ENCODE data around the gene NHS. TPM values are rescaled to one million over a fixed set of nuclear protein-coding genes. Genes with fewer than 3 reads are reported as not detected.

NHS gene
- total and polyA plus RNA-seq, 2 experiments from 2014 or later = 0.72 to 0.89 TPM

- H3K27ac ChIP-seq = no peak overlapping the region
- no peak for TF ChIP-seq CTCF (IDR thresholded peaks at IDR 0.05; ENCODE audit: low read depth, low read length)
Observed at GRCh38 chrX:17544821-17545220, 169.8 kb downstream of the NHS start.

GRCh38 chrX:17546356-17546755 lies 171.4 kb downstream of the NHS start:
- Histone ChIP-seq H3K4me1 (ENCODE audit: low read depth) (peaks cover 20% of the 10 kb centered on the region), H3K27me3 (no peaks in the 10 kb centered on the region), H3K36me3 (no peaks in the 10 kb centered on the region), H3K27ac (no peak overlapping the region), H3K4me3 (no peak overlapping the region), H3K9me3 (ENCODE audit: low read depth) (no peaks in the 10 kb centered on the region)
- no peak for TF ChIP-seq CTCF (IDR thresholded peaks at IDR 0.05; ENCODE audit: low read depth, low read length)
- no peak for DNase-seq (ENCODE audit: low read depth in 1 of 2, low spot score in 1 of 2)

More at GRCh38 chrX:17544821-17545220, 169.8 kb downstream of the NHS start:
- Histone ChIP-seq H3K9me3 (ENCODE audit: low read depth) (no peaks in the 10 kb centered on the region), H3K27me3 (no peaks in the 10 kb centered on the region), H3K4me1 (ENCODE audit: low read depth) (peaks cover 18% of the 10 kb centered on the region), H3K36me3 (no peaks in the 10 kb centered on the region), H3K4me3 (no peak overlapping the region)
- no peak for DNase-seq (ENCODE audit: low read depth in 1 of 2, low spot score in 1 of 2)

GRCh38 chrX:17547658-17548057 lies 172.7 kb downstream of the NHS start:
- no peak overlapping the region for H3K4me3 ChIP-seq
- H3K4me1 ChIP-seq (ENCODE audit: low read depth) = peaks cover 20% of the 10 kb centered on the region
- no peak for TF ChIP-seq CTCF (IDR thresholded peaks at IDR 0.05; ENCODE audit: low read depth, low read length)
- H3K9me3 ChIP-seq (ENCODE audit: low read depth) = no peaks in the 10 kb centered on the region
- H3K27me3 ChIP-seq = no peaks in the 10 kb centered on the region
- no peaks in the 10 kb centered on the region for H3K36me3 ChIP-seq
- no peak overlapping the region for H3K27ac ChIP-seq
- peak; percentile 60 to 76 for DNase-seq (ENCODE audit: low read depth in 1 of 2, low spot score in 1 of 2)

- Histone ChIP-seq H3K27me3 (no peaks in the 10 kb centered on the region), H3K36me3 (no peaks in the 10 kb centered on the region), H3K4me1 (ENCODE audit: low read depth) (peaks cover 20% of the 10 kb centered on the region), H3K4me3 (no peak overlapping the region), H3K9me3 (ENCODE audit: low read depth) (no peaks in the 10 kb centered on the region), H3K27ac (no peak overlapping the region)
- no peak for TF ChIP-seq CTCF (IDR thresholded peaks at IDR 0.05; ENCODE audit: low read depth, low read length)
- DNase-seq (ENCODE audit: low read depth in 1 of 2, low spot score in 1 of 2) = peak in 1 of 2 donors; percentile 18
Observed at GRCh38 chrX:17549107-17549651, 174.2 kb downstream of the NHS start.

- Histone ChIP-seq H3K4me3 (no peak overlapping the region), H3K36me3 (no peaks in the 10 kb centered on the region), H3K27ac (no peak overlapping the region), H3K27me3 (no peaks in the 10 kb centered on the region), H3K4me1 (ENCODE audit: low read depth) (peaks cover 20% of the 10 kb centered on the region), H3K9me3 (ENCODE audit: low read depth) (no peaks in the 10 kb centered on the region)
- no peak for DNase-seq (ENCODE audit: low read depth in 1 of 2, low spot score in 1 of 2)
- TF ChIP-seq CTCF (IDR thresholded peaks at IDR 0.05; ENCODE audit: low read depth, low read length) = no peak
Observed at GRCh38 chrX:17550011-17550410, 175.0 kb downstream of the NHS start.
